Measurements from ENCODE around the gene COL10A1.

GRCh38 chr6:116168148-116168547 lies 42.2 kb upstream of the COL10A1 start:
- TF ChIP-seq CTCF (IDR thresholded peaks at IDR 0.05) (no peak), POLR2A (IDR thresholded peaks at IDR 0.05) (no peak)

All from esophagus squamous epithelium (tissue), 4 donors.